ENCODE data around the gene A3GALT2.
A peak's percentile ranks its signal among the peaks of the same experiment; 100 is the strongest.

A3GALT2 gene

GRCh38 chr1:33349778-33350610 is 29.1 kb upstream of the A3GALT2 start:
- DNase-seq: peak; percentile 86

- DNase-seq: peak; percentile 29
These were observed 28.3 kb upstream of the A3GALT2 start for GRCh38 chr1:33349081-33349759.

- peak; percentile 51 for DNase-seq
These were observed 27.8 kb upstream of the A3GALT2 start for GRCh38 chr1:33348676-33349080.

- DNase-seq: no peak
These were observed 27.3 kb upstream of the A3GALT2 start for GRCh38 chr1:33348194-33348593.

GRCh38 chr1:33347650-33347992 is 26.7 kb upstream of the A3GALT2 start:
- DNase-seq: no peak

GRCh38 chr1:33346927-33347649 is 26.2 kb upstream of the A3GALT2 start:
- DNase-seq: peak; percentile 58

- DNase-seq: peak; percentile 21
These were observed 25.6 kb upstream of the A3GALT2 start for GRCh38 chr1:33346533-33346926.

GRCh38 chr1:33344896-33345560 is 24.1 kb upstream of the A3GALT2 start:
- DNase-seq: no peak

- DNase-seq: no peak
These were observed 22.6 kb upstream of the A3GALT2 start for GRCh38 chr1:33343539-33343938.

- DNase-seq: no peak
These were observed 21.3 kb upstream of the A3GALT2 start for GRCh38 chr1:33342041-33342723.

- DNase-seq: no peak
These were observed 20.3 kb upstream of the A3GALT2 start for GRCh38 chr1:33341190-33341589.

GRCh38 chr1:33339413-33339812 is 18.5 kb upstream of the A3GALT2 start:
- DNase-seq: no peak

- peak; percentile 95 for DNase-seq
These were observed 17.7 kb upstream of the A3GALT2 start for GRCh38 chr1:33338440-33339211.

- DNase-seq: no peak
These were observed 17.1 kb upstream of the A3GALT2 start for GRCh38 chr1:33338048-33338439.

- DNase-seq: no peak
These were observed 16.5 kb upstream of the A3GALT2 start for GRCh38 chr1:33337441-33337840.

- DNase-seq: no peak
These were observed 15.7 kb upstream of the A3GALT2 start for GRCh38 chr1:33336580-33336979.

GRCh38 chr1:33335020-33335419 is 14.1 kb upstream of the A3GALT2 start:
- peak; percentile 80 for DNase-seq

- peak; percentile 52 for DNase-seq
These were observed 13.2 kb upstream of the A3GALT2 start for GRCh38 chr1:33334081-33334552.

- DNase-seq: no peak
These were observed 12.0 kb upstream of the A3GALT2 start for GRCh38 chr1:33332881-33333280.

GRCh38 chr1:33332357-33332789 is 11.5 kb upstream of the A3GALT2 start:
- no peak for DNase-seq
